ENCODE data around the gene KIF5B. TPM values are rescaled to one million over a fixed set of nuclear protein-coding genes. Genes with fewer than 3 reads are reported as not detected.
A peak's percentile ranks its signal among the peaks of the same experiment; 100 is the strongest.

The KIF5B gene
- total and polyA plus RNA-seq, 2 experiments from 2014 or later, result 49.4 to 90.3 TPM

GRCh38 chr10:32095116-32095733 is 39.0 kb upstream of the KIF5B start:
- Histone ChIP-seq H3K4me1 (ENCODE audit: low read depth) (no peaks in the 10 kb centered on the region), H3K9me3 (ENCODE audit: low read depth) (no peaks in the 10 kb centered on the region), H3K4me3 (no peak overlapping the region), H3K27ac (no peak overlapping the region), H3K27me3 (no peaks in the 10 kb centered on the region), H3K36me3 (no peaks in the 10 kb centered on the region)
- TF ChIP-seq, protein P1, sequence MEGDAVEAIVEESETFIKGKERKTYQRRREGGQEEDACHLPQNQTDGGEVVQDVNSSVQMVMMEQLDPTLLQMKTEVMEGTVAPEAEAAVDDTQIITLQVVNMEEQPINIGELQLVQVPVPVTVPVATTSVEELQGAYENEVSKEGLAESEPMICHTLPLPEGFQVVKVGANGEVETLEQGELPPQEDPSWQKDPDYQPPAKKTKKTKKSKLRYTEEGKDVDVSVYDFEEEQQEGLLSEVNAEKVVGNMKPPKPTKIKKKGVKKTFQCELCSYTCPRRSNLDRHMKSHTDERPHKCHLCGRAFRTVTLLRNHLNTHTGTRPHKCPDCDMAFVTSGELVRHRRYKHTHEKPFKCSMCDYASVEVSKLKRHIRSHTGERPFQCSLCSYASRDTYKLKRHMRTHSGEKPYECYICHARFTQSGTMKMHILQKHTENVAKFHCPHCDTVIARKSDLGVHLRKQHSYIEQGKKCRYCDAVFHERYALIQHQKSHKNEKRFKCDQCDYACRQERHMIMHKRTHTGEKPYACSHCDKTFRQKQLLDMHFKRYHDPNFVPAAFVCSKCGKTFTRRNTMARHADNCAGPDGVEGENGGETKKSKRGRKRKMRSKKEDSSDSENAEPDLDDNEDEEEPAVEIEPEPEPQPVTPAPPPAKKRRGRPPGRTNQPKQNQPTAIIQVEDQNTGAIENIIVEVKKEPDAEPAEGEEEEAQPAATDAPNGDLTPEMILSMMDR (IDR thresholded peaks at IDR 0.05; ENCODE audit: low read depth, low read length), result no peak
- DNase-seq (ENCODE audit: low read depth in 1 of 2, low spot score in 1 of 2), result peak in 1 of 2 donors; percentile 16

- Histone ChIP-seq H3K4me3 (no peak overlapping the region), H3K4me1 (ENCODE audit: low read depth) (no peaks in the 10 kb centered on the region), H3K9me3 (ENCODE audit: low read depth) (no peaks in the 10 kb centered on the region), H3K27me3 (no peaks in the 10 kb centered on the region), H3K36me3 (no peaks in the 10 kb centered on the region), H3K27ac (no peak overlapping the region)
- TF ChIP-seq, protein P1 (IDR thresholded peaks at IDR 0.05; ENCODE audit: low read depth, low read length), result no peak
- no peak for DNase-seq (ENCODE audit: low read depth in 1 of 2, low spot score in 1 of 2)
Observed at GRCh38 chr10:32093650-32094049, 37.4 kb upstream of the KIF5B start.

- Histone ChIP-seq H3K27me3 (no peaks in the 10 kb centered on the region), H3K27ac (no peak overlapping the region), H3K36me3 (no peaks in the 10 kb centered on the region), H3K4me1 (ENCODE audit: low read depth) (no peaks in the 10 kb centered on the region), H3K4me3 (no peak overlapping the region), H3K9me3 (ENCODE audit: low read depth) (no peaks in the 10 kb centered on the region)
- no peak for DNase-seq (ENCODE audit: low read depth in 1 of 2, low spot score in 1 of 2)
- TF ChIP-seq, protein P1 (IDR thresholded peaks at IDR 0.05; ENCODE audit: low read depth, low read length), result no peak
Observed at GRCh38 chr10:32091046-32091445, 34.8 kb upstream of the KIF5B start.

- no peaks in the 10 kb centered on the region for H3K9me3 ChIP-seq (ENCODE audit: low read depth)
- TF ChIP-seq, protein P1 (IDR thresholded peaks at IDR 0.05; ENCODE audit: low read depth, low read length), result no peak
- H3K4me3 ChIP-seq, result no peak overlapping the region
- H3K4me1 ChIP-seq (ENCODE audit: low read depth), result no peaks in the 10 kb centered on the region
- H3K27me3 ChIP-seq, result no peaks in the 10 kb centered on the region
- no peak overlapping the region for H3K27ac ChIP-seq
- no peaks in the 10 kb centered on the region for H3K36me3 ChIP-seq
- no peak for DNase-seq (ENCODE audit: low read depth in 1 of 2, low spot score in 1 of 2)
Observed at GRCh38 chr10:32084185-32084851, 28.1 kb upstream of the KIF5B start.

DNA sequence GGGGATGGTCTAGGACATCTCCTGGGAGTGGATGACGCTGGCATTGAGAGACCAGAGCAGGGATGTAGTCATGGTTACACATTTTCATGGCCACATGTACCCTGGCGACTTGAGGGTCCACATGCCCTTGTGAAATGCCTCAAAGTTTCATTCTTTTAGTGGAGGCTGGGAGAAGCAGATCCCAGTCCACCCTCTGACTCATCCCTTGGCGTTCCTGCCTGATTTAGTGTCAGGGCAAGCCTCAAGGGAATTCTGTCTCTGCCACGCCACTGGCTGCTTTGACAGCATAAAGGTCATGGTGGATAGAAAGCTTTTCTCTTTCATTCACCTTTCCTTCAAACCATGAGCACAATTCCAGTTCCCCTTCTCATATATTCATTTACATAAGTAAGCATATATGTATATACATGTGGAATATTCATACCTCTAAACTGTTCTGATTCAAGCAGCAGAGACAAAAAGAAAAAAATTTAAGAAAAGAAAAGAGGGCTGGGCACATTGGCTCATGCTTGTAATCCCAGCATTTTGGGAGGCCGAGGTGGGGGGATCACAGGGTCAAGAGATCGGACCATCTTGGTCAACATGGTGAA is 21.8 kb upstream of the KIF5B start:
- no peaks in the 10 kb centered on the region for H3K4me1 ChIP-seq (ENCODE audit: low read depth)
- peak in 1 of 2 donors; percentile 65 for DNase-seq (ENCODE audit: low read depth in 1 of 2, low spot score in 1 of 2)
- no peak overlapping the region for H3K27ac ChIP-seq
- TF ChIP-seq, protein P1 (IDR thresholded peaks at IDR 0.05; ENCODE audit: low read depth, low read length), result no peak
- no peak overlapping the region for H3K4me3 ChIP-seq
- no peaks in the 10 kb centered on the region for H3K36me3 ChIP-seq
- no peaks in the 10 kb centered on the region for H3K27me3 ChIP-seq
- no peaks in the 10 kb centered on the region for H3K9me3 ChIP-seq (ENCODE audit: low read depth)
